Ecto neural progenitor cell (in vitro differentiated cells): ENCODE results near the gene PSTPIP2.
"Not testable (repeated sequence)": the region's sequence is repeated elsewhere in the genome, so short reads cannot be mapped to it uniquely, and the experiment has no call there.

Source experiments
- DNase-seq: peaks from one replicate; pipeline ENCODE4 v3.0.0-alpha.2; 2018; ENCODE audit warnings: low spot score

Gene PSTPIP2

DNA sequence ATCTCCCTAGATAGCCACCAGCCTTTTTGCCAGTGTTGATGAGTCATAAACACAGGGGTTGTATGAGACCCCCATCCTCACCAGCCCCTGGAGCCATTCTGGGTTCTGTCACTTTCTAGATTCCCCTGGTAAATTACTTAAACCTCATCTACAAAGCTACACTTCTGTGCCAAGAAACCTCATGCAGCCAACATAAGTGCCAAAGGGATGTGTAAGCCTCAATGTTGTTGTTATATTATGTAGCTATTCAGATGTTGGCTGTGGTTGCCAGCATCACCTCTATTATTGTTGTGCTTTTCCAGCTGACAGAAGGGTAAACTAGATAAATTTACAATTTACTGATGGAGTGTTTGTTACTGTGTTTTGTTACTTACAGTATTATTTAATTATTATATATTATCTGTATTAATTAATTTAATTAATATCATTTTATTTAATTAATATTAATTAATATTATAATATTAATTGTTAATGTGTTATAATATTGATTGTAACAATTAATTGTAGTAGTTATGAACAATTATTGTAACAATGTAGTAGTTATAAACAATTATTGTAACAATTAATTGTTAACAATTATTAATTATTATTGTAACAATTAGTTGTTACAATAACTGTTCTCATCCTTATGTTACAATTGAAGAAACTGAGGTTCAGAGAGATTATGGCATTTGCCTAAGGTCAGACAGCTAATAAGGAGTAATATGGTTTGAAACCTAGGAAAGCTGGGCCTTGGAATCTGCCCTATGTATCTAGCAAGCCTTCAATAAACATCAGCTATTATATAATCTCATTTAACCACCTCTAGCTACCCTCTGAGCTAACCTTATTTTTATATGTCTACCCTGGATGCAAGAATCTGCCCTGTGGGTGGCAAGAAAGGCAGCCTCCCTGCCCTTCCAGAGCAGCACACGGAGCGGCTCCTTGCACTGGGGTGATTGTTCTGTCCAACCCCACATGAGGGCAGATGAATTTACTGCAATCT lies 36.1 kb downstream of the PSTPIP2 start:
- no peak for DNase-seq

DNA sequence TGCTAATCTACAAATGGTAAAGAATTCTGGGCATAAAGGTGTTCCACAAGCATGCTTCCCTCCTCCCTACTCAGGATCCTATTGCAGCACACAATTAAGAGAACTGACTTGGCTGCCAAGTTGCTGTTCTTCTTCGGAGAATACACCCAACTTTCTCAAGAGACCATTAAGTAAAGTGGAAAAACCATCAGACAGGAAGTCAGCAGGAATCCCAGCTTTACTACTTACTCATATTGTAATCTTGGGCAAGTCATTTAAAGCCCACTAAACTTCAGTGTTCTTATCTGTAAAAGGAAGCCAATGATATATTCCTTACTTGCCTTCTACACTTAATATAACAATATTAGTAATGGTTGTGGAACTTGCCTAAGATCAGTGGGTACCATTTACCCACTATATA lies 37.8 kb downstream of the PSTPIP2 start:
- DNase-seq: no peak

DNA sequence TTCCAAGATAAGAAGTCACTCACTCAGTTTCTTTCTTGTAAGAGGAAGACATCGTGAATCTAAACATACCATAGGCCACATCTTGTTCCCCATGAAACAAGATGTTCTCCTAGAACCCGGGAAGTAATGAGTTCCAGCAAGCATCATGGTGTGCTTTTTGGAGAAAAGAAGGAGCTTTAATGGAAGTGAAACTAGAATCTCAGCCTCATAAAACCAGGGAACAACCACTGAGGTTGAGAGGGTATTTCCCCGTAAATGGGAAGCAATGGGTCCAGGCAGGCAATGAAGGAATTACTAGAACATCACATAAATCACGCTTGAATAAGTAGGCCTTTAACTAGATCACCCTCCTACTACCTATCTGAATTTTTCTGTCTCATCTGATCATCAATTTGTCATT lies 40.3 kb downstream of the PSTPIP2 start:
- DNase-seq: no peak

DNA sequence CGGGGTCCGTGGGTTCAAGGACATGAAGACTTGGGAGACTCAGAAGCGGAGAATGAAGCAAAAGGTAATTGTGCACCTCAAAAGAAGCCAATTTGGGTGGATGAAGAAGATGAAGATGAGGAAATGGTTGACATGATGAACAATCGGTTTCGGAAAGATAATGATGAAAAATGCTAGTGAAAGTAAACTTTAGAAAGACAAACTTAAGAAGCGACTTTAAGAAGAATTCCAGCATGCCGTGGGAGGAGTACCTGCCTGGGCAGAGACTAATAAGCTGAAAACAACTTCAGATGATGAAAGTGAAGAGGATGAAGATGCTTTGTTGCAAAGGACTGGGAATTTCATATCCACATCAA lies 43.5 kb downstream of the PSTPIP2 start:
- no peak for DNase-seq

- no peak for DNase-seq
These were observed 52.1 kb downstream of the PSTPIP2 start for GRCh38 chr18:46019936-46020335.

GRCh38 chr18:46013484-46014189 lies 58.4 kb downstream of the PSTPIP2 start:
- no peak for DNase-seq

DNA sequence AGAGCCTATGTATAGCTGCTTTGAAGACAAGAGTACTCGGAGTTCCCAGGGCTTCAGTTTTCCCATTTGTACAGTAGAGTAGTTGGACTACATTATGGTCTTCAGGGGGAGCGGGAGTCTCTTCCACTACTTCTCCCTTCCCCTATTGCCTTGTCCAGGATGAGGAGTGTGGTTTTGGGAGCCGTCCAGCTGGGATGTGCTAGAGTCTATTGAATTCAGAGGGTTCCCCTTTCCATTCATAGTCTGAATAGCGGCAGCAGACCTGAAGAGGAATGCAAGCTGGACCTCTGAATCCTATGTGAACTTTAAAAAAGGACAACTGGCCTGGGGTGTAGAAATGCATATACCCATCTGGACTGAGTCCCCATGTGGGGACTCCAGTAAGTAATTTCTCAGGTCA lies 61.4 kb downstream of the PSTPIP2 start:
- DNase-seq: no peak

DNA sequence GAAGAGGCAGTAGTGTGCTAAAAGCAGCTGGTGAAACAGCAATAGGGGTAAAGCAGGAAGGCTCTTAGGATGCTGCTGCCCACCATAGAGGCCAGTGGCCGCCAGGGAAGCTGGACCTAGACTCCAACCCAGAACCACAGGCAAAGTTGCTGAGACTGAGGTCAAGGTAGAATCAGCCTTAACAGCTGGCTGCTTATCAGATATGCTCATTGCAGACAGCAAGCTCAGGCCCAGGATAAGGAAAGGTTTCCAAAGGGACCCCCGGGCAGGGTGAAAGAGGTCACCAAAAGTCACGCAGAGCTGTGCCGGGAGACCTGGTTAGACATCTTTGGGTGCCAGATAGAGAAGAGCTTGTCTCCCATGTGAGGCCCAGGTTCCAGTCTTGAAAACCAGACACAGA lies 62.0 kb downstream of the PSTPIP2 start:
- no peak for DNase-seq

DNA sequence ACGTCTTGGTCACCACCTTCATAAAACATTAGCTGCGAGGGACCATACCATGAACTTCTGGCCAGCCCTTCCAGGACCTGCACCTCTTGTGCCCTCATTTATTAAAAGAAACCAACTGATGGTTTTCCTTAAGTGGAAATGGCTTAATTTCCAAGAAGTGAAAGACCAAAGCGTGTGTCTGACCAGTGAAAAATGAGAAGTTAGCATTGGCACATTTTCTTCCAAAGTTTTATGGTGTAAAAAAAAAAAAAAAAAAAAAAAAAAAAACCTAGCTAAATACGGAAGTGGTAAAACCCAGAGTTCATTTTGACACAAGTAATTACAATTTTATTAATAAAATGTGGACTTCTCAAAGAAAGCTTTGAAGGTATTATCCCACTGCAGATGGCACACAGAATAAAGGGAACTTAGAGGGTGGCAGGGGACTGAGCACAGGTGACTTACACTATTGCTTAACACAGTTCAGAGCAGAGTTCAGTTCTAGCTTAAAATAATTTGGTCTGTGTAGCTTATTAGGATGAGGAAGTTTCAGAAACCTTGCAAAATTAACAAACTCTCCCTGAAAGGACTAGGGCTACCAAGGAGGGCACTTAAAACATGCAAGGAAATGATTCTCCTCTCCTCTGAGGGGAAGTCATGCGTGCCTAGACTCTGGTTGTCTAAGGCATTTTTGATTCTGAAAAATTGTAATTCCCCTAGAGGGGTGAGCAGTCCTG lies 62.8 kb downstream of the PSTPIP2 start:
- DNase-seq: no peak

DNA sequence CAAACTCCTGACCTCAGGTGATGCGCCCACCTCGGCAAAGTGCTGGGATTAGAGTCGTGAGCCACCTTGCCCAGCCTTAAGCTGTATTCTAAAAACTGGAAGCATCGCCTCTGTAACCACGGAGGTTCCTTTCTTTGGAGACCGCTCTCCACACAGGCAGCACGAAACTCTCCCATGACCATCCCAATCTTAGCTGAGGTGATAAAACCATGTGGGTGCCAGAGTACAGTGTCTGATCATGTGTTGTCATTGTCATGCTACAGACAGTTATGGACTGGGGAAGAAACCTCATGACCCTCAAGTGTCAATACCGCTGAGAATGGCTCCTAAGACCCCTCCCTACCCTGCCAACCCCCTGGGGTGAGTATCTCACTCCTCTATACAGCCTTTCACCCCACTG lies 63.5 kb downstream of the PSTPIP2 start:
- DNase-seq: no peak

GRCh38 chr18:46007165-46007564 lies 64.9 kb downstream of the PSTPIP2 start:
- no peak for DNase-seq

- no peak for DNase-seq
These were observed 69.1 kb downstream of the PSTPIP2 start for GRCh38 chr18:46002934-46003333.

GRCh38 chr18:46001892-46002291 lies 70.2 kb downstream of the PSTPIP2 start:
- no peak for DNase-seq

DNA sequence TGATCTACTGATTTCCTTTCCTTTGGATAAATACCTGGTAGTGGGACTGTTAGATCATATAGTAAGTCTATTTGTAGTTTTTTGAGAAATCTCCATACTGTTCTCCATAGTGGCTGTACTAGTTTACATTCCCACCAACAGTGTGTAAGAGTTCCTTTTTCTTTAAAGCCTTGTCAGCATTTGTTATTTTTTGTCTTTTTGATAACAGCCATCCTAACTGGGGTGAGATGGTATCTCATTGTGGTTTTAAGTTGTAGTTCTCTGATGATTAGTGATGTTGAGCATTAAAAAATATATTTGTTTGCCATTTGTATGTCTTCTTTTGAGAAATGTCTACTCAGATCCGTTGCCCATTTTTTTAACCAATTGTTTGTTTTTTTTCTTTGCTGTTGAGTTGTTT lies 71.0 kb downstream of the PSTPIP2 start:
- DNase-seq: no peak

- DNase-seq: no peak
These were observed 72.5 kb downstream of the PSTPIP2 start for GRCh38 chr18:45999536-45999935.

- DNase-seq: no peak
These were observed 73.8 kb downstream of the PSTPIP2 start for GRCh38 chr18:45998244-45998643.

DNA sequence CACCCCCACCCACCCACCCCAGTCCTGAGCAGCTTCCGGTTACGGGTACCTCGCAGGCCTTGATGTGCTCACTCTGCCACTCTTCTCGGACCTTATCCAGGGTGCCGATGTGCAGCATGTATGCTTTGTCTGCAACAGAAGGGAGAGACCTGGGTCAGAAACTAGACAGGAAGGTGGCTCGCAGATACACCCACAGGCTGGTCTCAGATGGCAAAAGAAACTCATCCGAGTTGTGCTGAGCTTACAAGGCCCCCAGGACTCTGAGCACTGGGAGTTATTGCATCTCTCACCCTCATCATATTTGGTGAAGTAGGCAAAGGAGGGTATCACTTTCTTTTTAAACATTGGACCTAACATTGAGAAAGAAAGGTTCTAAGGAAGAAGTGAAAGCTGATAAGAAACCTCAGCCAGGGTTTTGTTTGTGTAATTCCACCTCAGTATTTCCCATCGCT lies 74.3 kb downstream of the PSTPIP2 start:
- no peak for DNase-seq

- no peak for DNase-seq
These were observed 76.6 kb downstream of the PSTPIP2 start for GRCh38 chr18:45995461-45995860.

DNA sequence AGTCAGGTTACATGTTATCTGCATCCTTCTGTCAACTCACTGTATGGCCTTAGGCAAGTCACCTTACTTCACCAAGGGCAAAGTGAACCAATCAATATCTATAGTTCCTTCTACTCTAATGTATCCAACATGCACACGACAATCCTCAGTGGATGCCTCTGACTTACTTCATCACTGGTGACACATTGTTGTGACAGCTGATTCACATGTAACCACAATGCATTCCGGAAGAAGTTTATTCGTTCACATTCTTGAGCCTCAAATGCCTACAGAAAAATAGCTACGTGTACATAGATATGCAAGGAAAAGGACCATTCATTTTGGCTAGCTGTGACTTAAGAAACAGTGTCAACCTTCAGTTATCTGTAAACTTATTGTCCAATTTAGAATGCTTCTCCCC lies 78.6 kb downstream of the PSTPIP2 start:
- DNase-seq: no peak

DNA sequence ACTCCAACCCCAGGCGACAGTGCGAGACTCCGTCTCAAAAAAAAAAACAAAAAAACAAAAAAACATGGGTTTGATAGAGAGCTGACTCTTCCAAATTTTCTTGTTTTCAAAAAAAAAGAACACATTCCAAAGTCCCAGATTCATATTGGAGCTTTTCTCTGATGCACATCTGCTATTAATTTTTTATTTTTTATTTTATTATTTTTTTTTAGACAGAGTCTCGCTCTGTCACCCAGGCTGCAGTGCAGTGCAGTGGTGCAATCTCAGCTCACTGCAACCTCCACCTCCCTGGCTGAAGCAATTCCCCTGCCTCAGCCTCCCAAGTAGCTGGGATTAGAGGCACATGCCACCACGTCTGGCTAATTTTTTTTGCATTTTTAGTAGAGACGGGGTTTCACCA lies 79.5 kb downstream of the PSTPIP2 start:
- not testable (repeated sequence) for DNase-seq

DNA sequence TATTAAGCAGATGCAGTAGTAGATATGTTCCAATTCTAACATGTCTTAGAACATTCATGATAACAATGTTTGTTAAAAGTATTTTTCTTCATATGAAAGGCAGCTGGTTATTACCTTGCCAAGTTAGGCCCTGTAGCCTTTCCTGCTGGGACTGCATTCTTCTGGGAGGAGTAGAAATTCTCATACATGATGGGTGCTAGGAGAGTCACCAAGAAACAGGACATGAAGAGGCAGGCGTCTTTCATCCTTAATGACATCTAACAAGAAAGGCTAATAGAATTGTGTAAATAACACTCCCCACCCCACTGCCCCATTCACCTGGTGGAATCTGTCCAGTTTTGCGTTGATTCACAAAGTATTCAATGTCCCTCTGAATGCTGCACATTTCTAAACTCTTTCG lies 80.3 kb downstream of the PSTPIP2 start:
- DNase-seq: no peak

DNA sequence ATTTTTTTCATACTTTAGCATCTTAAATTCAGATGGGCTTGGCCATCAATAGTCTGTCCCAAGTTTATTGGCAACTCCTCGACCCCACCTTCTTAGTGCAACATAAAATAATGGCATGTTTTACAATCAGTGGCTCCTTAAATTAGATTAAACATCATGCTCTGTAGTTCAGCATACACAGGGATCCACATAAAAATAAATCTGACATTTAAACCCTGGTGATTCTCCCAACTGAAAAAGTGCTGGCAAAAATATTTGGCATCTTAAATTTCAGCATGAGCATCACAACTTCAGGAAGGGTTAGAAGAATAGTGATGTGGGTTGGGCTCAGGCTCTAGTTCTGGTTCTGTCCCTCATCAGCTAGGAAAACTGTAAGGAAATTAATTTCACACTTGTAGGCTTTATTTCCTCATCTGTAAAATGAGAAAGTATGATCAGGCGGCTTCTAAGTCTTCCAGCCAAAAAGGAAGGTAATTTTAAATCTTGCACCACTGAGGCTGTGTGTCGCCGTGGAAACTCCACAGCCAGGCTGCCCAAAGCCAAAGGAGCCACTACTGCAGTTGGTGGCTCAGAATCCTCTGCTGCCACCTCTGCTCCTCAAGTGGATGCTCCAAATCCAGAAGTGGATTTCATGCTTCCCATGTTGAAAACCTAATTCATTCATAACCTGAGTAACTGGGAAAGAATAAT lies 87.4 kb downstream of the PSTPIP2 start:
- no peak for DNase-seq
